Psoas muscle (tissue), 8 donors: Measurements from ENCODE around the gene SUB1. TPM values are rescaled to one million over a fixed set of nuclear protein-coding genes. Genes with fewer than 3 reads are reported as not detected.
"Not testable (repeated sequence)": the region's sequence is repeated elsewhere in the genome, so short reads cannot be mapped to it uniquely, and the experiment has no call there.

ENCODE experiments used
- ATAC-seq, 4 donors: fragments of 200-7000 bp; cut with Tn5 transposase; one replicate each; pipeline ENCODE4 v1.9.1; 2020; ENCODE audit warnings: moderate library complexity in 3 of 4, mild to moderate bottlenecking in 2 of 4
- DNase-seq, 2 donors: peaks; one replicate each; pipeline ENCODE4 v3.0.0-alpha.2; 2020
- H3K27ac ChIP-seq: fragments of 200-600 bp; one replicate; pipeline ENCODE4 v1.8.0; 2022
- H3K27me3 ChIP-seq, 3 donors: fragments of 200-600 bp in 1 of 3; one replicate each; pipeline versions ENCODE4 v1.6.1 to v1.8.0; 2013 to 2022; ENCODE audit warnings: low read length in 2 of 3, mild to moderate bottlenecking in 2 of 3, moderate library complexity in 1 of 3; ENCODE audit not compliant: insufficient read depth in 3 of 3
- H3K36me3 ChIP-seq, 2 donors: fragments of 200-600 bp in 1 of 2; one replicate each; pipeline versions ENCODE4 v1.6.1 to v1.8.0; 2013 to 2022; ENCODE audit warnings: low read depth in 1 of 2, mild to moderate bottlenecking in 1 of 2, moderate library complexity in 1 of 2; ENCODE audit not compliant: insufficient read depth in 1 of 2
- H3K4me1 ChIP-seq: fragments of 200-600 bp; one replicate; pipeline ENCODE4 v1.8.0; 2022
- H3K4me3 ChIP-seq: fragments of 200-600 bp; one replicate; pipeline ENCODE4 v1.8.0; 2022; ENCODE audit warnings: mild to moderate bottlenecking
- H3K9me3 ChIP-seq: fragments of 200-600 bp; one replicate; pipeline ENCODE4 v1.8.0; 2022
- CTCF ChIP-seq: fragments of 200-600 bp; IDR thresholded peaks from one replicate; pipeline ENCODE4 v1.8.0; 2022; ENCODE audit warnings: antibody characterized with exemption
- WGBS, 3 donors: extraction: QIAGEN DNeasy Blood & Tissue Kit; methylation state at CpG; one replicate each; pipeline versions ENCODE4 v1.1.6 to v1.1.7; 2013; 5-methylcytosine and 5-hydroxymethylcytosine counted together
- intact Hi-C, 2 donors: fragments of 100-400 bp; cut with DNase I; formaldehyde crosslinking; loops; one replicate each; pipeline versions ENCODE4 v1.11.0 to v1.14.2; 2022
- polyA plus RNA-seq, 3 donors: library from polyadenylated mRNA; stranded (reverse); fragments of 200-250 nt; gene quantifications; one replicate each; pipeline ENCODE4 v1.2.3, GENCODE V29; 2013
- total RNA-seq, 4 donors: library from RNA; stranded (reverse); fragmentation: NEBNext Ultra II Directional in 2 of 4; extraction: Animal tissue kit (Norgen Biotek cat#: 25700) in 2 of 4; gene quantifications; one replicate each; pipeline versions ENCODE4 v1.2.1 to v1.2.4, GENCODE V29; 2021 to 2023
- donor health status: healthy with polysubstance abuse.
- donor health status: DM: no; HTN: no; CAD: no; lungs with moderate emphysema.
- donor health status: Bipolar disorder and iron deficiency.
- donor health status: healthy.
- donor health status: DM: yes; HTN: yes; CAD: no.
- donor health status: DM: no; HTN: no; CAD: no.
- donor health status: DM: no; HTN: no; CAD: no.
- donor health status: DM: yes; HTN: yes; CAD: no.

The SUB1 gene
- total and polyA plus RNA-seq, 7 donors, result 102 to 175 (median 149) TPM

- ATAC-seq, result no peak
- intact Hi-C loops, result no loop called here
- TF ChIP-seq CTCF, result no peak
Measured at GRCh38 chr5:32565145-32565544, 20.2 kb upstream of the SUB1 start.

DNA sequence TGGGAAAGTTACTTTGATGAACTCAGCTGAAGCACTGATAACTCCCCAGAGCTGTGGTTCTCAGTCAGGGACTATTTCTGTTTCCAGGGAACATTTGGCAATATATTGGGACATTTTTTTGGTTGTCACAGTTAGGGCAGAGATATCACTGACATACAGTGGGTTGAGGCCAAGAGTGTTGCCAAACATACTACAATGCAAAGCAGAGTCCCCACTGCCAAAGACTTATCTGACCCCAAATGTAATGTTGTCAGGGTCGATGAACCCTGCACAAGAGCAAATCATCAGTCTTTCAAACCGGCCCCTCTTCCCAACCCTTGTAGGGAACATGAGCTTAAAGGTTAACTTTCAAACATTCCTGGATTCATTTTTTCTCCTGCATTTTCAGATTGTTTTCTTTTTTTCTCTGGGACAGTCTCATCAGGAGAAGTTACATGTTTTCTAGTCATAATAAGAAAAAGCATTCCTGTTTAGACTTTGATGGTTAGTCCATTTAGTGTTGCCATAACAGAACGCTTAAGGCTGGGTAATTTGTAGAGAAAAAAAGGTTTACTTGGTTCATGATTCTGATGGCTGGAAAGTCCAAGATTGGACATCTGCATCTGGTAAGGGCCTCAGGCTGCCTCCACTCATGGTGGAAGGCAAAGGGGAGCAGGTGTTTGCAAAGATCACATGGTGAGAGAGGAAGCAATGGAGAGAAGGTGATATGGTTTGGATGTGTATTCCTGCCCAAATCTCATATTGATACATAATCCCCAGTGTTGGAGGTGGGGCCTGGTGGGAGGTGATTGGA is 18.8 kb upstream of the SUB1 start:
- TF ChIP-seq CTCF, result no peak
- Histone ChIP-seq H3K36me3 (no peaks in the 10 kb centered on the region), H3K27ac (no peak overlapping the region), H3K4me1 (no peaks in the 10 kb centered on the region), H3K4me3 (no peak overlapping the region), H3K27me3 (no peaks in the 10 kb centered on the region), H3K9me3 (no peaks in the 10 kb centered on the region)
- DNase-seq (no peak), ATAC-seq (no peak)
- intact Hi-C loops, result no loop called here
- 90 to 94% (median 91%) methylated on average over 3 of the region's 3 CpGs for WGBS, 3 donors

More at GRCh38 chr5:32565145-32565544, 20.2 kb upstream of the SUB1 start:
- WGBS, 3 donors, result 59 to 75% (median 70%) methylated on average over 1 of the region's 1 CpG
- H3K4me3 ChIP-seq, result no peak overlapping the region
- no peak for DNase-seq
- no peaks in the 10 kb centered on the region for H3K36me3 ChIP-seq
- H3K4me1 ChIP-seq, result no peaks in the 10 kb centered on the region
- no peaks in the 10 kb centered on the region for H3K27me3 ChIP-seq
- no peaks in the 10 kb centered on the region for H3K9me3 ChIP-seq
- no peak overlapping the region for H3K27ac ChIP-seq

GRCh38 chr5:32571128-32571527 is 14.2 kb upstream of the SUB1 start:
- Histone ChIP-seq H3K27me3 (no peaks in the 10 kb centered on the region), H3K9me3 (no peaks in the 10 kb centered on the region), H3K36me3 (no peaks in the 10 kb centered on the region), H3K27ac (no peak overlapping the region), H3K4me1 (no peaks in the 10 kb centered on the region), H3K4me3 (no peak overlapping the region)
- intact Hi-C loops, result no loop called here
- WGBS, 3 donors, result 67 to 82% (median 71%) methylated on average over 1 of the region's 1 CpG
- no peak for TF ChIP-seq CTCF
- ATAC-seq, result no peak
- DNase-seq, result no peak

GRCh38 chr5:32572778-32573480 is 12.4 kb upstream of the SUB1 start:
- Histone ChIP-seq H3K27me3 (no peaks in the 10 kb centered on the region), H3K4me3 (no peak overlapping the region), H3K4me1 (no peaks in the 10 kb centered on the region), H3K9me3 (no peaks in the 10 kb centered on the region), H3K27ac (no peak overlapping the region), H3K36me3 (no peaks in the 10 kb centered on the region)
- no peak for DNase-seq
- intact Hi-C loops, result no loop called here
- no peak for ATAC-seq
- 75 to 82% (median 78%) methylated on average over 8 of the region's 8 CpGs for WGBS, 3 donors
- TF ChIP-seq CTCF, result no peak

- WGBS, 3 donors, result 90 to 92% (median 91%) methylated on average over 3 of the region's 3 CpGs
- DNase-seq, H3K9me3 ChIP-seq, H3K4me3 ChIP-seq, H3K27ac ChIP-seq, H3K27me3 ChIP-seq, intact Hi-C loops, H3K4me1 ChIP-seq, ATAC-seq, H3K36me3 ChIP-seq: not testable (repeated sequence)
Measured at GRCh38 chr5:32573481-32573854, 11.9 kb upstream of the SUB1 start.
